Uterus (tissue), 4 donors: ENCODE data around the gene RGS2. TPM values are rescaled to one million over a fixed set of nuclear protein-coding genes. Genes with fewer than 3 reads are reported as not detected.

Source experiments
- DNase-seq, 2 donors: peaks; one replicate each; pipeline ENCODE4 v3.0.0-alpha.2; 2019 to 2020
- H3K27ac ChIP-seq, 2 donors: fragments of 200-600 bp; sonication (generic); 1 replicate in 1 of 2; 2 replicates in 1 of 2; pipeline ENCODE4 v1.5.1; 2016 to 2018
- H3K27me3 ChIP-seq, 2 donors: fragments of 200-600 bp; sonication (generic); one replicate each; pipeline ENCODE4 v1.5.1; 2018 to 2019; ENCODE audit warnings: control low read depth in 1 of 2
- H3K36me3 ChIP-seq, 2 donors: fragments of 200-600 bp; sonication (generic); one replicate each; pipeline ENCODE4 v1.5.1; 2019; ENCODE audit warnings: control low read depth in 1 of 2
- H3K4me1 ChIP-seq, 2 donors: fragments of 200-600 bp; sonication (generic); one replicate each; pipeline ENCODE4 v1.5.1; 2018 to 2019; ENCODE audit warnings: control low read depth in 1 of 2
- H3K4me3 ChIP-seq, 2 donors: fragments of 200-600 bp; sonication (generic); 1 replicate in 1 of 2; 2 replicates in 1 of 2; pipeline ENCODE4 v1.5.1; 2018 to 2019; ENCODE audit warnings: mild to moderate bottlenecking in 1 of 2
- H3K9me3 ChIP-seq, 2 donors: fragments of 200-600 bp; sonication (generic); one replicate each; pipeline ENCODE4 v1.5.1; 2019; ENCODE audit warnings: control low read depth in 1 of 2
- CTCF ChIP-seq, 4 experiments: fragments of 200-600 bp in 2 of 4; fragments of 450-650 bp in 2 of 4; sonication (generic) in 2 of 4; IDR thresholded peaks; one replicate each; pipeline ENCODE4 v1.5.1; 2016 to 2019; ENCODE audit warnings: antibody characterized with exemption in 4 of 4, mild to moderate bottlenecking in 2 of 4, moderate library complexity in 1 of 4
- POLR2A ChIP-seq, 2 donors: fragments of 450-650 bp; IDR thresholded peaks; one replicate each; pipeline ENCODE4 v1.6.1; 2016; ENCODE audit warnings: antibody characterized with exemption in 2 of 2, mild to moderate bottlenecking in 1 of 2, moderate library complexity in 1 of 2
- intact Hi-C: fragments of 100-400 bp; cut with DNase I; formaldehyde crosslinking; loops from one replicate; pipeline ENCODE4 v1.15.1; 2023; ENCODE audit warnings: low total_unique reads
- total RNA-seq, 4 donors: library from RNA; depleted of rRNA in 3 of 4; stranded (reverse); fragments of >200 nt in 3 of 4; gene quantifications; one replicate each; pipeline versions ENCODE4 v1.1.0 to v1.2.4, GENCODE V29; 2014 to 2023
- donor health status: DM: yes; HTN: yes; CAD: no.

RGS2 gene
- total RNA-seq, 4 donors from 2014 or later = 103 to 164 (median 134) TPM

GRCh38 chr1:192784397-192784796 is 24.4 kb upstream of the RGS2 start:
- no peak overlapping the region for H3K4me3 ChIP-seq
- no peak for DNase-seq
- H3K9me3 ChIP-seq = no peaks in the 10 kb centered on the region
- peaks cover 0 to 10% of the 10 kb centered on the region in 2 donors for H3K4me1 ChIP-seq
- H3K27me3 ChIP-seq = no peaks in the 10 kb centered on the region
- H3K27ac ChIP-seq = no peak overlapping the region
- intact Hi-C loops = no loop called here
- H3K36me3 ChIP-seq = no peaks in the 10 kb centered on the region
- TF ChIP-seq POLR2A (IDR thresholded peaks at IDR 0.05) (no peak), CTCF (IDR thresholded peaks at IDR 0.05) (no peak)

- Histone ChIP-seq H3K4me1 (peaks cover 0 to 10% of the 10 kb centered on the region in 2 donors), H3K9me3 (no peaks in the 10 kb centered on the region), H3K36me3 (no peaks in the 10 kb centered on the region), H3K27me3 (no peaks in the 10 kb centered on the region), H3K27ac (peak overlapping the region; percentile 17 to 25), H3K4me3 (no peak overlapping the region)
- intact Hi-C loops = no loop called here
- no peak for DNase-seq
- TF ChIP-seq CTCF (IDR thresholded peaks at IDR 0.05) = no peak
- no peak for TF ChIP-seq POLR2A (IDR thresholded peaks at IDR 0.05)
Observed at GRCh38 chr1:192786576-192786975, 22.3 kb upstream of the RGS2 start.

- peak; percentile 78 to 87 for DNase-seq
- Histone ChIP-seq H3K4me3 (no peak overlapping the region), H3K27ac (peak overlapping the region; percentile 80 to 86), H3K27me3 (no peaks in the 10 kb centered on the region), H3K4me1 (peaks cover 0 to 12% of the 10 kb centered on the region in 2 donors), H3K36me3 (no peaks in the 10 kb centered on the region), H3K9me3 (no peaks in the 10 kb centered on the region)
- intact Hi-C loops = no loop called here
- TF ChIP-seq CTCF (IDR thresholded peaks at IDR 0.05) (no peak), POLR2A (IDR thresholded peaks at IDR 0.05) (no peak)
Observed at GRCh38 chr1:192787914-192788585, 20.8 kb upstream of the RGS2 start.

- intact Hi-C loops = no loop called here
- DNase-seq = no peak
Observed at GRCh38 chr1:192789871-192790270, 19.0 kb upstream of the RGS2 start.

More at GRCh38 chr1:192789871-192790270, 19.0 kb upstream of the RGS2 start:
- Histone ChIP-seq H3K4me3 (no peak overlapping the region), H3K36me3 (no peaks in the 10 kb centered on the region), H3K27ac (peak overlapping the region; percentile 48 to 86), H3K9me3 (no peaks in the 10 kb centered on the region), H3K4me1 (peaks cover 0 to 13% of the 10 kb centered on the region in 2 donors), H3K27me3 (no peaks in the 10 kb centered on the region)
- TF ChIP-seq CTCF (IDR thresholded peaks at IDR 0.05) (no peak), POLR2A (IDR thresholded peaks at IDR 0.05) (no peak)
